K562 (cell line): ENCODE data around the gene TMEM147.

ENCODE experiments used
- ATF6 ChIP-seq: sonication (generic); formaldehyde crosslinking; IDR thresholded peaks from 2 replicates; pipeline ENCODE4 v1.4.0; 2020; ENCODE audit warnings: mild to moderate bottlenecking, missing genetic modification reagents
- CTCF ChIP-seq, 3 experiments: IDR thresholded peaks in 2 of 3; conservative IDR thresholded peaks in 1 of 3; 2 replicates each; pipeline ENCODE4 v1.5.1; 2011 to 2012; ENCODE audit warnings: low read length in 3 of 3, mild to moderate bottlenecking in 3 of 3, control low read depth in 2 of 3, improper control_type of control experiment in 1 of 3, inconsistent platforms in 1 of 3, low read depth in 1 of 3, mixed read lengths in 1 of 3, moderate library complexity in 1 of 3; ENCODE audit not compliant: insufficient read depth in 2 of 3
- MAX ChIP-seq: sonication (generic); formaldehyde crosslinking; IDR thresholded peaks from 2 replicates; pipeline ENCODE4 v1.9.0; 2022; ENCODE audit warnings: mild to moderate bottlenecking, missing genetic modification reagents
- NEUROD1 ChIP-seq: fragments of 150-350 bp; IDR thresholded peaks from 2 replicates; pipeline ENCODE4 v1.6.1; 2014; ENCODE audit warnings: borderline replicate concordance, low read length, low read depth; ENCODE audit not compliant: partially characterized antibody
- NFE2L1 ChIP-seq: fragments of 450-650 bp; IDR thresholded peaks from 2 replicates; pipeline ENCODE4 v1.6.1; 2016; ENCODE audit warnings: missing genetic modification characterization, low read depth, mild to moderate bottlenecking, missing compliant biosample characterization, moderate library complexity, borderline replicate concordance
- SRSF9 ChIP-seq: fragments of 200-400 bp; formaldehyde crosslinking; IDR thresholded peaks from 2 replicates; pipeline ENCODE4 v1.6.1; 2017; ENCODE audit warnings: low read depth, low read length, borderline replicate concordance
- ZNF609 ChIP-seq: sonication (generic); formaldehyde crosslinking; IDR thresholded peaks from 2 replicates; pipeline ENCODE4 v1.8.1; 2023; ENCODE audit warnings: missing genetic modification reagents, mild to moderate bottlenecking, borderline replicate concordance

GRCh38 chr19:35518313-35518712 lies 27.1 kb upstream of the TMEM147 start:
- TF ChIP-seq NFE2L1 (tag) (no peak), SRSF9 (no peak), NEUROD1 (no peak), ZNF609 (CRISPR knock-in tag) (no peak), ATF6 (CRISPR knock-in tag) (no peak), MAX (CRISPR knock-in tag) (no peak), CTCF (IDR thresholded peaks at IDR 0.05 in 2 of 3, conservative IDR thresholded peaks at IDR 0.05 in 1 of 3; ENCODE audit: insufficient read depth in 2 of 3, low read depth in 1 of 3, low read length in 3 of 3) (no peak)
